WTC11 (cell line): Measurements from ENCODE around the gene ZMIZ1.

Source experiments
- ATF2 ChIP-seq: sonication (generic); formaldehyde crosslinking; IDR thresholded peaks from 2 replicates; pipeline ENCODE4 v1.8.1; 2022; ENCODE audit warnings: low read depth, missing genetic modification reagents, borderline replicate concordance
- ATF3 ChIP-seq: sonication (generic); formaldehyde crosslinking; conservative IDR thresholded peaks from 2 replicates; pipeline ENCODE4 v1.8.1; 2022; ENCODE audit warnings: mild to moderate bottlenecking, missing genetic modification reagents
- ATF6 ChIP-seq: sonication (generic); formaldehyde crosslinking; IDR thresholded peaks from 2 replicates; pipeline ENCODE4 v1.8.1; 2023; ENCODE audit warnings: mild to moderate bottlenecking, missing genetic modification reagents
- CREB1 ChIP-seq: sonication (generic); formaldehyde crosslinking; IDR thresholded peaks from 2 replicates; pipeline ENCODE4 v1.8.0; 2023; ENCODE audit warnings: mild to moderate bottlenecking, missing genetic modification reagents
- CREM ChIP-seq: sonication (generic); formaldehyde crosslinking; IDR thresholded peaks from 2 replicates; pipeline ENCODE4 v1.8.1; 2022; ENCODE audit warnings: mild to moderate bottlenecking, missing genetic modification reagents, moderate library complexity
- CTCF ChIP-seq: fragments of 200-600 bp; IDR thresholded peaks from 2 replicates; pipeline ENCODE4 v1.8.0; 2022; ENCODE audit warnings: antibody characterized with exemption
- E2F1 ChIP-seq: sonication (generic); formaldehyde crosslinking; IDR thresholded peaks from 2 replicates; pipeline ENCODE4 v1.8.0; 2022; ENCODE audit warnings: mild to moderate bottlenecking, missing genetic modification reagents
- MXD4 ChIP-seq: fragments of 250-450 bp; sonication (Bioruptor Pico); IDR thresholded peaks from 2 replicates; pipeline ENCODE4 v1.8.0; 2021; ENCODE audit warnings: mild to moderate bottlenecking, moderate library complexity, borderline replicate concordance
- PRDM15 ChIP-seq: sonication (generic); formaldehyde crosslinking; IDR thresholded peaks from 2 replicates; pipeline ENCODE4 v1.8.0; 2022; ENCODE audit warnings: missing genetic modification reagents
- USF1 ChIP-seq: sonication (generic); formaldehyde crosslinking; IDR thresholded peaks from 2 replicates; pipeline ENCODE4 v1.8.0; 2022; ENCODE audit warnings: mild to moderate bottlenecking, missing genetic modification reagents
- USF2 ChIP-seq: sonication (generic); formaldehyde crosslinking; IDR thresholded peaks from 2 replicates; pipeline ENCODE4 v1.8.1; 2023; ENCODE audit warnings: mild to moderate bottlenecking, missing genetic modification reagents, moderate library complexity
- ZNF416 ChIP-seq: fragments of 250-450 bp; sonication (Bioruptor Pico); IDR thresholded peaks from 2 replicates; pipeline ENCODE4 v1.9.0; 2021; ENCODE audit warnings: mild to moderate bottlenecking, inconsistent platforms

- no peak for TF ChIP-seq PRDM15 (CRISPR knock-in tag)
- TF ChIP-seq USF2 (CRISPR knock-in tag) = no peak
- no peak for TF ChIP-seq CTCF
- TF ChIP-seq ATF2 (CRISPR knock-in tag) = no peak
- no peak for TF ChIP-seq MXD4 (CRISPR knock-in tag)
- no peak for TF ChIP-seq USF1 (CRISPR knock-in tag)
- no peak for TF ChIP-seq ATF3 (CRISPR knock-in tag)
- TF ChIP-seq ZNF416 = no peak
- no peak for TF ChIP-seq CREB1 (CRISPR knock-in tag)
- TF ChIP-seq CREM (CRISPR knock-in tag) = no peak
- no peak for TF ChIP-seq ATF6 (CRISPR knock-in tag)
- no peak for TF ChIP-seq E2F1 (CRISPR knock-in tag)
Observed at GRCh38 chr10:79084012-79084971, 15.5 kb downstream of the ZMIZ1 start.
